GM21723 (cell line): Measurements from ENCODE around the gene CMIP.
A peak's percentile ranks its signal among the peaks of the same experiment; 100 is the strongest.

Experiments
- ATAC-seq: cut with Tn5 transposase; IDR thresholded peaks from one replicate; pipeline ENCODE4 v1.9.1; 2021; ENCODE audit warnings: mild to moderate bottlenecking, moderate library complexity; ENCODE audit not compliant: unreplicated experiment

Gene CMIP

GRCh38 chr16:81492965-81493754 is 48.6 kb downstream of the CMIP start:
- ATAC-seq = no peak

GRCh38 chr16:81493755-81494433 is 49.3 kb downstream of the CMIP start:
- no peak for ATAC-seq

DNA sequence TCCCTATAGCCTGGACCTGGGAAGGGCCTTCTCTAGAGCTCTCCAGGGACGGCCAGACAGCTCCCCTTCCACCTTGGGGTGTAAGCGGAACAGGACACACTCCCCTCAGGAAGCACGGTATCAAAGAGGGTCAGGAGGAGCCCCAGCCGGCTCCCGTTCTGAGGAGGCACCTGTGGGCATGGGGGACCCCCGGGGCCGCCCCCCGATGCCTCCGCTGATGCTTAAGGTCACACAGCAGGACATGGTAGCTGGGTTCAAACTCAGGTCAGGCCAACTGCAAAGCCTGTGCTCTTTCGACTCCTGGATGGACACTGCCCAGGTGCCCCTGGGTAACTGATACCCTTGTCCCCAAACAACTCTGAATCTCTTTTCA is 49.8 kb downstream of the CMIP start:
- ATAC-seq = no peak

GRCh38 chr16:81494888-81495287 is 50.3 kb downstream of the CMIP start:
- no peak for ATAC-seq

- ATAC-seq = no peak
These were observed 51.0 kb downstream of the CMIP start for GRCh38 chr16:81495321-81496234.

- ATAC-seq = no peak
These were observed 51.7 kb downstream of the CMIP start for GRCh38 chr16:81496321-81496720.

- no peak for ATAC-seq
These were observed 52.1 kb downstream of the CMIP start for GRCh38 chr16:81496742-81497141.

GRCh38 chr16:81497690-81498089 is 53.1 kb downstream of the CMIP start:
- peak; percentile 63 for ATAC-seq

GRCh38 chr16:81498351-81498750 is 53.7 kb downstream of the CMIP start:
- no peak for ATAC-seq

GRCh38 chr16:81499576-81500380 is 55.2 kb downstream of the CMIP start:
- ATAC-seq = no peak

- ATAC-seq = no peak
These were observed 56.4 kb downstream of the CMIP start for GRCh38 chr16:81500833-81501521.

DNA sequence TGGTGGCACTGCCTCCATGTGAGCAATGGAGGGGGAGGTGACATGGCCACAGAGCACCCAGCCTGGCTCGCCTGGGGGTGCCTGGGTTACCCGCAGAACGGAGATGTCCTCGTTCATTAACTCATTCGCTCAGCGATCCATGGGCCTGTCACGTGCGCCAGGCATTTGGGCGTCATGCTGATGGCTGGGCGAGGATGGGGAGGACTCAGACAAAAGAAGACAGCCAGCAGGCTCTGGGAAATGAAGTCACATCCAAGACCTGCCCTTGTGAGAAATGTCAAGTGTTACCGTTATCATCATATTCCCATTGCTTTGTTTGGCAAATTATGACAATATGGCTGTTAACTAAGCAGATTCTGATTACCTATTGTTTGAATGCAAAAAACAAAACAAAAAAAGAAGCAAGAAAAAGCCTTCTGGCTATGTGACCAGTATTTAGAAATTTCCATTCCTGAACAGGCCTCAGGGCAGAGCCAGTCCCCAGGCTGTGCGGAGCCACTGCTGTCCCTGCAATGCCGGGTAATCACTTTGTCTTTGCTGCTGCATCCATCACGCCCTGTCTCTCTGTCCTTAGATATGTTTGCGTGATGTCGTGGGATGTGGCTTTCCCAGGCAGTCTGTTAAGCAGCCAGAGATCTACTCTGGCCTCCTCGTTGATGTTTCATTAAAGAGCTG is 57.9 kb downstream of the CMIP start:
- no peak for ATAC-seq

GRCh38 chr16:81505011-81505661 is 60.5 kb downstream of the CMIP start:
- ATAC-seq = peak; percentile 70

GRCh38 chr16:81509404-81509803 is 64.8 kb downstream of the CMIP start:
- no peak for ATAC-seq

DNA sequence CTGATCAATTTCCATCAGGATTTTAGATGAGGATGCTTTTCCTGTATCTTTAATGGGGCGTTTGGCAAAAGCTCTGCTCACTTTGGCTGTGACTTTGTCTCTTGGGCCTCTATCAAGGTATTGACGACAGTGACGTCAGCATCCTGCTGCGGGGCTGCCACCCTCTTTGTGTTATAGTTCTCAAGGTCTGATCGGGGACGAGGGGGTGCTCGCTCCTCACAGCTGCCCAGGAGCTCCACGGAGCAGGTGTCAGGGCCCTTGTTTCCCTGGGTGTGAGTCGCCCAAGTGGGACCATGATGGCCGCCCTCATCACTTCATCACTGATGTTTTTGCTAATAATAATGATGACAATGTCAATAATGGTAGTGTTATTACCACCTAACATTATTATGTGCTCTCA is 65.4 kb downstream of the CMIP start:
- ATAC-seq = no peak

GRCh38 chr16:81511371-81511770 is 66.8 kb downstream of the CMIP start:
- no peak for ATAC-seq

DNA sequence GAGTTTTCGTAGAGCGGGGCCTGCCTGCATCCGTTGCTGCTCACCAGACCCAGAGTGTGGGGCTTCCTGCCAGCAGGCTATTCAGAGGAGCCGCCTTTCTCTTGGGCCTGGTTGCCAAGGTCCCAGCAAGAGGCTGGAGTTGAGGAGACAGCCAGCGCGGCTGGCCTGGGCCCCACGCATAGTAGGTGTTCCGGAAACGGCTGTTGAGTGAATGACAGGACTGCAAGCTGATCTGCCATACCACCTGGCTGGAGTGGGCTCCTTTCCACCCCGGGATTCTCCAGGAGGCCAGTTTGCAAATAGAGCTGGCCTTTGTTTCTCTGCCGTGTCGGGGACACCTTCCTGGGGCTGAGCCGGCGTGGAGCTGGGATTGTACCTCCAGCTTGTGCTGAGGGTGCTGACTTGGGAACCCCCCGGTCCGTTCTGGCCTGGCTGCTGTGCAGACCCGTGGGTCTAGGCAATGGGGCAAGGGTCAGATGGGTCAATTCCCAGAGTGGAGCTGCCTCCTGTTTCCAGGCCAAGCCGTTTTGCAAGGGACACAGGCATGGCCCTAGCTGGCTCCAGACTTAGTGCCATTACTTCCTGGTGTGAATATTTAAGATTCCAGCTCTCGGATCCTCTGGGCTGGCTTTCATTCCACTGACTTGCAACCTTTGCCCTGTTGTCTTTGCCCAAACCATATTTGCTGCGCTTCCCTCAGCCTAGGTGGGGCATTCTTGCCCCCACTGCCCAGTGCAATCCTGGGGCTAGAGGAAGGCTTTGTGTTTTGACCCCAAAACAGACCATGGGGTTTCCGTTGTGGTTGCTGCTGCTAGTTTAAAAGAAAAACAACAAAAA is 68.8 kb downstream of the CMIP start:
- ATAC-seq = no peak

DNA sequence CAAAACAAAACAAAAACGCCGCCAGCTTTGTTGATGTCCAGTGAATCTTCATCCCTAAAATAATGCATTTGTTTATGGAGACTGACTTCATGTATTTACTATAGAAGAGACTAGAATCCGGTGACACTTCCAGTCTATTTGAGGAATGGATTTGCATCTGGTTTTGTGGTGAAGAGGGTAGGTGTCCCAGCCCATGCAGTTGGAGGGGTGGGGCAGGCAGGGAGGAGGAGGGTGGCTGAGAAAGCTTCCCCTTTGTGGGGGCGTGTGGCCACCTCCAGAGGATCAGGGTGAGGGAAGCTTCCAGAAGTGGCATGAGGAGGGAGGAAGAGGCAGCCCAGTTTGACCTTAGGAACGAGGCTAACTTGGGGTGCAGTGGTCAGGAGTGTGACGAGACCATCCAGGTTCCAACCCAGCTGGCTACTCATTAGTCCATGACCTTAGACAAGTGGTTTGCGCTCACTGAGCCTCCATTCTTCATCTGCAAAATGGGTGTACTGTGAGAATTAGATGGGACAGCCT is 69.5 kb downstream of the CMIP start:
- no peak for ATAC-seq
